CD4-positive, alpha-beta T cell treated with Interleukin-2 at 100 ng/mL for 4 hours (primary cell): Measurements from ENCODE around the gene CLBA1.
"Not testable (repeated sequence)": the region's sequence is repeated elsewhere in the genome, so short reads cannot be mapped to it uniquely, and the experiment has no call there.

Experiments used
- DNase-seq: peaks from one replicate; pipeline ENCODE4 v3.0.0-alpha.2; 2020; ENCODE audit warnings: low spot score

The CLBA1 gene

GRCh38 chr14:105023144-105023543, 37.6 kb downstream of the CLBA1 start:
- DNase-seq, result no peak

- no peak for DNase-seq
Observed at GRCh38 chr14:105023791-105024480, 38.3 kb downstream of the CLBA1 start.

GRCh38 chr14:105025429-105025828, 39.8 kb downstream of the CLBA1 start:
- DNase-seq, result no peak

DNA sequence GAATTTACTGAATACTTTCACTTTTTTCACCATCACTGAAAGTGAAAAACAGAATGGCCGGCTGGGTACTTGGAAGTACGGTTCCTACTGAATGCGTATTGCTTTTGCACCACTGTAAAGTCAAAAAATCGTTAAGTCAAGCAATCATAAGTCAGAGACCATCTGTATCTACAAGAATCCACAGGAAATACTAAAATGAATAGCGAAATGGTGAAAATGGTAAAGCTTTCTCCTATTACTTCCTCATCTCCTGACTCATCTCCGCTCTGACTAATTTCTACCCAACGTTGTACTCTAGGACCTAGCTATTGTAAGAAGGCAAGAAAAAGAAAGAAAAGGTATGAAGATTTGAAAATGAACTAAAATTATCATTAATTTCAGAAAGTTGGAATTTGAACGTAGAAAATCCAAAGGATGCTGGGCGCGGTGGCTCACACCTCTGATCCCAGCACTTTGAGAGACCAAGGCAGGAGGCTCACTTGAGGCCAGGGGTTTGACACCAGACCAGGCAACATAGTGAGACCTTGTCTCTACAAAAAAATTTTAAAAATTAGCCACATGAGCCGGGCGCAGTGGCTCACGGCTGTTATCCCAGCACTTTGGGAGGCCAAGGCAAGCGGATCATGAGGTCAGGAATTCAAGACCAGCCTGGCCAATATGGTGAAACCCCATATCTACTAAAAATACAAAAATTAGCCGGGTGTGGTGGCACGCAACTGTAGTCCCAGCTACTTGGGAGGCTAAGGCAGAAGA, 40.6 kb downstream of the CLBA1 start:
- DNase-seq, result peak; percentile 54

- DNase-seq, result no peak
Observed at GRCh38 chr14:105026802-105027563, 41.4 kb downstream of the CLBA1 start.

DNA sequence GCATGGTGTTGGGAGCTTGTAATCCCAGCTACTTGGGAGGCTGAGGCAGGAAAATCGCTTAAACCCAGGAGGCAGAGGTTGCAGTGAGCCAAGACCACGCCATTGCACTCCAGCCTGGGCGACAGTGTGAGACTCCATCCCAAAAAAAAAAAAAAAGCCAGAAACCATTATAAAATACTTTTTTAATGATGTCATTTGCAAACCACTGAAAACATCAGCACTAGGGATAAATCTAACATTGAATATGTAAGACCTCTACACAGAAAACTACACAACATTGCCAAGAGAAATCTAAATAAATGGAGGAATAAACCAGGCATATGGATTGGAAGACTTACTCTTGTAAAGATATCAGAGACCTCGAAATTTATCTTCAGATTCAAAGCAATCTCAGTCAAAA, 42.1 kb downstream of the CLBA1 start:
- not testable (repeated sequence) for DNase-seq

DNA sequence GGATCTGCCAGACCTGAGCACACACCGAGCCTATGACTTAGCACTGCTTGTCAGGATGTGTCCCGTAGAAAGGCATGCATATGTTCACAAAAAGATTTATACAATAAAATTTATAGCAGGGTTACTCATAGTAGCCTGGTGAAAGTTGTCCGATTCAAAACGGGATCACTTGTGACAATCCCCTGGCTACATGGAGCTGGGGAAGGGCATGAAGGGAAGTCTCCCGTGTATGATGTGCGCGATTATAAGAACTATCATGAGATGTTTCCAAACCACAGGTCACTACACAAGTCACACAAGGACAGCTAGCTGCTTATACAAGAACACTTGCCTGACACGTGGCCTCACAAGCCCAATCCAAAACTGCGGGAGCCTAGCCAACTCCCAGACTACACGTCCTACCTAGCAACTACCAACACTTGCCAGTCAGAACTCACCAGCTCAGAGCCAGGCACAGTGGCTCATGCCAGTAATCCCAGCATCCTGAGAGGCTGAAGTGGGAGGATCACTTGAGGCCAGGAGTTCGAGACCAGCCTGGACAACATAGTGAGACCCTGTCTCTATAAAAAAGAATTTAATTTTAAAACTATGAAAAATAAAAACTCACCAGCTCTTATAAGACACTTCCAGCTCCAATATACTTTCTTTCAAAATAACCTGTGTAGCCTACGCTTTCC, 42.8 kb downstream of the CLBA1 start:
- no peak for DNase-seq

DNA sequence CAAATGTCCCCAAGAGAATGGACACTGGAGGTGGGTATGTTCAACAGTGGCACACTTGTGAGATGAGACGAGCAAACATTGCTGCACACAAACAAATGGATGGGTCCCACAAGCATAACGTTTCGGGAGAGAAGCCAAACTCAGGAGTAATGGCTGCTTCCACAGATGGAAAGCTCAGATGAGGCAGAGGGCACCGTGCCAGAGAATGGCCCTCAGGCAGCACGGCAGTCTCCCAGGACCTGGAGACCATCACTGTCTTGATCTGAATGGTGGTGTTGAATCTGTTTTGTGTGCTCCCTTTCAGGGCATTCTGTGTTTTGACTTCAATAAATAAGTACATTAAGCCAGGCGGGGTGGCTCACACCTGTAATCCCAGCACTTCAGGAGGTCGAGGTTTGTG, 43.8 kb downstream of the CLBA1 start:
- no peak for DNase-seq

GRCh38 chr14:105030194-105030593, 44.6 kb downstream of the CLBA1 start:
- DNase-seq, result no peak

DNA sequence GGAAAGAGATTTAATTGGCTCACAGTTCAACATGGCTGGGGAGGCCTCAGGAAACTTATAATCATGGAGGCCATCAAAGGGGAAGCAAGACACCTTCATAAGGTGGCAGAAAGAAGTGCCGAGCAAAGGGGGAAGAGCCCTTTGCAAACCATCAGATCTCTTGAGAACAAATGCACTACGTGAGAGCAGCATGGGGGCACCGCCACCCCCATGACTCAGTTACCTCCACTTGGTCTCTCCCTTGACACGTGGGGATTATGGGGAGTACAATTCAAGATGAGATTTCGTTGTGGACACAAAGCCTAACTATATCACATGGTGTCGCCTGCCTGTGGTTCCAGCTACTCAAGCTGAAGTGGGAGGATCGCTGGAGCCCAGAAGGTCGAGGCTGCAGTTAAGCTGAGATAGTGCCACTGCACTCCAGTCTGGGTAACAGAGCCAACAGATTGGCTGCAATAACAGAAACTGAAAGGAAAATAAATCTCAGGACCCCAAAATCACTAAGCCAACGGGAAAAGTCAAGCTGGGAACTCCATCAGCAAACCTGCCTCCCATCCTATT, 45.3 kb downstream of the CLBA1 start:
- no peak for DNase-seq

- DNase-seq, result not testable (repeated sequence)
Observed at GRCh38 chr14:105032451-105032901, 46.9 kb downstream of the CLBA1 start.

- peak; percentile 28 for DNase-seq
Observed at GRCh38 chr14:105033412-105033900, 47.9 kb downstream of the CLBA1 start.

DNA sequence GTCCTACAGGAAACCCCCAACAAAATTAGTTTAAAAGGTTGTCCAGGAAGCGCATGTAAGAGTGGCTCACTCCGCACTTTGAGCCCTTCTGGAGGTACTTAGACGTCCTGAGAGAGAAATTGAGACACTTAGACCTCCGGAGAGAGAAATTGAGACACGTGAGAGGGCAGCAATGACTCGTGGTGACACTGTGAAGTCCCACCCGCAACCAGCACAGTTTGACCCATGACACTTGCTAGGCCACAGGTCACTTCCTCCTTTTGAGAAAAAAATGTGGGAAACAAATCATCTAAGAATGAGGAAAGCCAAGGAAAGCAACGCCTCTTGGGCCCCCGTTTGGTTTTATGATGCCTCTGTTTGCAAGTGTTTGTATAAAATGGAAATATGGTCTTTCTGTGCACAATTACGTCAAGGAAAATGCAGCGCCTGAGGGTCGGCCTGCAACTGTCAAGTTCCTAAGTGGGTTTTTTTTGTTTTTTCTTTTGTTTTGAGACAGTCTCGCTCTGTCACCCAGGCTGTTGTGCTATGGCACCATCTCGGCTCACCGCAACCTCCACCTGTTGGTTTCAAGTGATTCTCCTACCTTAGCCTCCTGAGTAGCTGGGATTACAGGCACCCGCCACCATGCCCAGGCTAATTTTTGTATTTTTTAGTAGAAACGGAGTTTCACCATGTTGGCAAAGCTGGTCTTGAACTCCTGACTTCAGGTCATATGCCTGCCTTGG, 48.9 kb downstream of the CLBA1 start:
- DNase-seq, result no peak

DNA sequence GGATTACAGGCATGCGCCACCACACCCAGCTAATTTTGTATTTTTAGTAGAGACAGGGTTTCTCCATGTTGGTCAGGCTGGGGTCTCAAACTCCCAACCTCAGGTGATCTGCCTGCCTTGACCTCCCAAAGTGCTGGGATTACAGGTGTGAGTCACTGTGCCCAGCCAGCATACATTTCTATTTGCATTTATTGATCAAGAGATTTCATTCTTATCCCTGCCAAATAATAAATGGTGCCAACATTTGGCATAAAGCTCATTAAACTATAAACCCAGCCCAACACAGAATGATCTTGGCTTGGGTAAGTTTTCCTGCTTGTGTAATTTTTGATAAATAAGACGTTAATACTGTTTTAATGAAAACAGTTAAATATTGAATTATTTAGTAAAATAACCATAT, 50.0 kb downstream of the CLBA1 start:
- DNase-seq, result not testable (repeated sequence)

GRCh38 chr14:105039458-105040205, 54.0 kb downstream of the CLBA1 start:
- no peak for DNase-seq

- DNase-seq, result no peak
Observed at GRCh38 chr14:105041841-105042765, 56.5 kb downstream of the CLBA1 start.

- no peak for DNase-seq
Observed at GRCh38 chr14:105042813-105043212, 57.2 kb downstream of the CLBA1 start.

- no peak for DNase-seq
Observed at GRCh38 chr14:105043641-105044040, 58.1 kb downstream of the CLBA1 start.
